UCSD-AML1 (cell line): ENCODE data around the gene FCGR1A.
"Not testable (repeated sequence)": the region's sequence is repeated elsewhere in the genome, so short reads cannot be mapped to it uniquely, and the experiment has no call there.

Experiments
- DNase-seq: peaks from one replicate; lab custom pipeline; 2025; ENCODE audit not compliant: unreplicated experiment; lab: John Stamatoyannopoulos, UW

The FCGR1A gene

DNA sequence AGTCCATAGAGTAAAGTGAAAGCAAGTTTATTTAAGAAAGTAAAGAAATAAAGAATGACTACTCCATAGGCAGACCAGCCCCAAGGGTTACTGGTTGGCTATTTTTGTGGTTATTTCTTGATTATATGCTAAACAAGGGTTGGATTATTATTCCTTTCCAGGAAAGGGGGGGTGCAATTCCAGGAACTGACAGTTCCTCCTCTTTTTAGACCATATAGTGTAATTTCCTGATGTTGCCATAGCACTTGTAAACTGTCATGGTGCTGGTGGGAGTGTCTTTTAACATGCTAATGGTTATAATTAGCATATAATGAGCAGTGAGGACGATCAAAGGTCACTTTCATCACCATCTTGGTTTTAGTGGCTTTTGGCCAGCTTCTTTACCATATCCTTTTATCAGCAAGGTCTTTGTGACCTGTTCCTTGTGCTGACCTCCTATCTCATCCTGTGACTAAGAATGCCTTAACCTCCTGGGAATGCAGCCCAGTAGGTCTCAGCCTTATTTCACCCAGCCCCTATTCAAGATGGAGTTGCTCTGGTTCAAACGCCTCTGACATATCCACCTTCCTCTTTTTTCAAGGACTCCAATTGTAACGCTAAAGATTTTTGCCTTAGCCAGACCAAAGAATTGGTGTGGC lies 6.9 kb upstream of the FCGR1A start:
- not testable (repeated sequence) for DNase-seq

DNA sequence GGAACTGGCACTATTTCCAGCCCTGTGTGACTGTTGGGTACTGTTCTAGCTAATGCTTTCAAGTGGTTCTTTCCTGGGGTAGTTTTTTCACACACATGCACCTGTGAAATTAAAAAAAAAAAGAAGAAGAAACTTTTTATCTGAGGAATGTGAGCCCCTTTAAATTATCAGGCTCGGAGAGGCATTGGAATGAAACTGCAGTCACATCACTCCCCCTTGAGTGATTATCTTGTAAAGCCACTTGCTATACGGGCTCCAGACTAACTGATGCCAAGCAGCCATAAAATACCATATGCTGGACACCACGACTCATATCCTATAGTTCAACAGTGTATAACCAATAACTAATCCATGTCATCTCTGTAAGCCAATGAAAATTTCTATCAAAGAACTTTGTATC lies 5.4 kb upstream of the FCGR1A start:
- not testable (repeated sequence) for DNase-seq

DNA sequence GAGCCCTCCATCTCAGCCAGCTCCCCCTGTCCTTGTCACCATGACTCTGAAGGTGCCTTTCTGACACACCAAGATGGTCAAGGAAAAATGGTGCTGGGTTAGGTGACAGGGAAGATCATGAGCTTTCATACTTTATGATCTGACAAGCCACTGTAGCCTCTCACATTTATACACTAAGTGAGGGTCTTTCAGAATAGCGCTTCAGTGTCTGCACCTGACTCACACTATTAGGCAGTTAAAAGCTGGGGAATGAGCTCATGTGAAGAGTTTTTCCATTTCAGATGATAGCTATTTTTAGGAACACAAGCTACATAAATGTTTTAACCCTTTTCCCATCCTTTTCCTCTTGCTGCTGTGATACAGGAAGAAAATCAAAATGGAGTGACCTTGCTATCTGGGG lies 4.2 kb upstream of the FCGR1A start:
- DNase-seq: not testable (repeated sequence)

- DNase-seq: not testable (repeated sequence)
Observed at GRCh38 chr1:149781413-149781984, 995 bp upstream of the FCGR1A start.

GRCh38 chr1:149783289-149783688 lies 795 bp downstream of the FCGR1A start:
- DNase-seq: not testable (repeated sequence)

DNA sequence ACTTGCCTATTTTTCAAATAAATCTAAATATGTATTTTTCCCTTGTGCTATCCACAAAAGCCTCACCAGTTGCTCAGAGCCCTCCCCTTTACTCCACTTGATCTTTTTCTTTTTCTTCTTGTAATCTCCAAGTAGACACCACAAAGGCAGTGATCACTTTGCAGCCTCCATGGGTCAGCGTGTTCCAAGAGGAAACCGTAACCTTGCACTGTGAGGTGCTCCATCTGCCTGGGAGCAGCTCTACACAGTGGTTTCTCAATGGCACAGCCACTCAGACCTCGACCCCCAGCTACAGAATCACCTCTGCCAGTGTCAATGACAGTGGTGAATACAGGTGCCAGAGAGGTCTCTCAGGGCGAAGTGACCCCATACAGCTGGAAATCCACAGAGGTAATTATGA lies 1.4 kb downstream of the FCGR1A start:
- not testable (repeated sequence) for DNase-seq

DNA sequence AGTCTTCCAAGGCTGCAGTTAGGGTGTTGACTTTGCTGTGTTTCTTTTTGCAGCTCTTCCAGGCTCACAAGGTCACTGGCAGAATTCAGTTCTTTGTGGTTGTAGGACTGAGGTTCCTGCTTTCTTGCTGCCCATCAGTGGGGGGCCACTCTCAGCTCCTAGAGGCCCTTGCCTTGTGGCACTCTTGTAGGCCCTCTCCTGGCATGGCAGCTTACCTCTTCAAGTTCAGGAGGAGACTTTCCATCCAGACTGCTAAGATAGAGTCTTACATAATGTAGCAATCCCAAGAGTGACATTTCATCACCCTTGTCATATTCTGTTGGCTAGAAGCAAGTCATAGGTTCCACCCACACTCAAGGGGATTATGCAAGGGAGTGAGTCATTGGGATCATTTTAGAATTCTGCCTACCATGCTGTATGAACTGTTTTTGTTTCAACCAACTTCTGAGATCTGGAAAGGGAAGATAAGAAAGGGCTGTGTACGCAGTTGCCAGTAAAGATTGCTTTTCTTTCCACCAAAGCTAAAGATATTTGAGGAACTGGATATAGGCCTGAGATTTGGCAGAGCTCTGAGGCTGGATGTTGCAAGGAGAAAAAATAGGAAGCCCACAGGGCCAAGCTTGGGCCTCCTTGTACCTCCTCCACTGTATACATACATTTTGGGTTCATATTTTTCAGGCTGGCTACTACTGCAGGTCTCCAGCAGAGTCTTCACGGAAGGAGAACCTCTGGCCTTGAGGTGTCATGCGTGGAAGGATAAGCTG lies 5.4 kb downstream of the FCGR1A start:
- not testable (repeated sequence) for DNase-seq

- peak; percentile 45 for DNase-seq
Observed at GRCh38 chr1:149792502-149792901, 10.0 kb downstream of the FCGR1A start.

DNA sequence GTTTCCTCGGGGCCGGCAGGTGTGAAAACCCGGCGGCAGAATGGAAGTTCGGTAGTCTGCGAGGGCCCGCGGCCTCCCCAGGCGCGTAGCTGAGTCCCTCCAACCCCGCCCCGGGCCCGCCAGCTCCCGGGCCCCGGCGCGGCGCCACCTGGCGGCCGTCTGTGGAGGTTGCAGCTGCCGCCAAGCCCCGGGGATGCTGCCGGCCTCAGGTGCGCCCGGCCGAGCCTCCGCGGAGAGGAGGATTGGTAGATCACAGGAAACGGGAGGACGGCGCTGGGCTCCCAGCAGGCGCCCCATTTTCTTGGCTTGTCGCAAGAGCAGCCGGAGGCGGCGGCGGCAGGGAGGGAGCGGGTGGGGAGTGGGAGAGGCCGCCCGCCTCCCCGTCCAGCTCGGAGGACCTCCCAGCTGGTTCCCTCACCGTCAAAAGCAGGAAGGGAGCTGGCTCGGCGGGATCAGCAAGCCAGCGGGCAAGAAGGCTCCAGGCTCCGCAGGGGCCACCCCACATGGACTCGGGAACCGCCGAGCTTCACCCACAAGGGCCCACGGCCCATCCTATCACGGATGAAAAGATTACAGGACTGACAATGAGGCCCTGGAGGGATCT lies 10.5 kb downstream of the FCGR1A start:
- DNase-seq: peak; percentile 70

GRCh38 chr1:149793885-149794284 lies 11.4 kb downstream of the FCGR1A start:
- DNase-seq: not testable (repeated sequence)

DNA sequence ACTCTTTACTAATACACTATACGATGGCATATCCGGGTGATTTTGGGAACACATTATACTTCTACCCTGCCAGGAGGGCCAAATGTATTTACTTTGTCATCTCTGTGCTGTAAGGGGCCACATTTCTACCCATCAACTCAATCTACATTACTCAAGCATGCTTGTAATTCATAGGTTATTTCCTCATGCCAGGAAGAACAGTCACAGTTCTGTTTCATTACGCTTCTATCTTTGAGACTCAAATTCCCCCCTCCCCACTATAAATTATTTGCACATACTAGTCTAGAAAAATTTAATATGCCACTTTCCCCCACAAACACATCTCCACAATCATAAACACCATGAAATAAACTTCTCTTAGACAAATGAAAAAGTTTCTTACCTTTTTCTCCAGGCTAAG lies 19.1 kb downstream of the FCGR1A start:
- DNase-seq: not testable (repeated sequence)

DNA sequence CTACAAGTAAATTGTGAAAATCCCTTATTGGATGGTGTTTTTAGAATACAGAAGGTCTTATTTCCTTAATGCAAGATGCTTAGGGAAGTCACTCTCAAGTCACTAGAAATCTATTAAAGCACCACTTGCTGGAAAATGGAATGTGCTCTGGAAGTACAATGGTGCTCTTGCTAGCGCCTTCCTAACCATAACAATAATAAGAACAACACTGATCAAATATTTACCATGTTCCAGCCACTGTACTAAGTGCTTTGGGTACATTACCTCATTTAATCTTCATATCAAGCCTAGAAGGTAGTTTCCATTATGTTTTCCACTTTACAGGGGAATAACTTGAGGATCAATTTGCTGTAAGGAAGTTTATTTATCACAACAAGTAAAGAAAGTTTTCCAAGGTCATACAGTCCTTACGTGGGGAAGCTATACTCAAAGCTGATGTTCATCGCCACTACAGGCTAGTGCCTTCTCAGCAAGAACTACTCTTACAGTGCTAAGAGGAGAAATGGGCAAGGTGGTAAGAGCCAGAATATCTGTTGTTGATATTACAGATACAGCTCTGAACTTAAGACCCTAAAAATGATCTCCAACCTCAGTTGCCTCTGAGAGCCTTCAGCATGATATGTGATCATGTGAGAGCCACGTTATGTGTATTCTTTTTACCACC lies 22.1 kb downstream of the FCGR1A start:
- DNase-seq: not testable (repeated sequence)

- not testable (repeated sequence) for DNase-seq
Observed at GRCh38 chr1:149810697-149811405, 28.4 kb downstream of the FCGR1A start.

GRCh38 chr1:149811514-149811889 lies 29.0 kb downstream of the FCGR1A start:
- not testable (repeated sequence) for DNase-seq

DNA sequence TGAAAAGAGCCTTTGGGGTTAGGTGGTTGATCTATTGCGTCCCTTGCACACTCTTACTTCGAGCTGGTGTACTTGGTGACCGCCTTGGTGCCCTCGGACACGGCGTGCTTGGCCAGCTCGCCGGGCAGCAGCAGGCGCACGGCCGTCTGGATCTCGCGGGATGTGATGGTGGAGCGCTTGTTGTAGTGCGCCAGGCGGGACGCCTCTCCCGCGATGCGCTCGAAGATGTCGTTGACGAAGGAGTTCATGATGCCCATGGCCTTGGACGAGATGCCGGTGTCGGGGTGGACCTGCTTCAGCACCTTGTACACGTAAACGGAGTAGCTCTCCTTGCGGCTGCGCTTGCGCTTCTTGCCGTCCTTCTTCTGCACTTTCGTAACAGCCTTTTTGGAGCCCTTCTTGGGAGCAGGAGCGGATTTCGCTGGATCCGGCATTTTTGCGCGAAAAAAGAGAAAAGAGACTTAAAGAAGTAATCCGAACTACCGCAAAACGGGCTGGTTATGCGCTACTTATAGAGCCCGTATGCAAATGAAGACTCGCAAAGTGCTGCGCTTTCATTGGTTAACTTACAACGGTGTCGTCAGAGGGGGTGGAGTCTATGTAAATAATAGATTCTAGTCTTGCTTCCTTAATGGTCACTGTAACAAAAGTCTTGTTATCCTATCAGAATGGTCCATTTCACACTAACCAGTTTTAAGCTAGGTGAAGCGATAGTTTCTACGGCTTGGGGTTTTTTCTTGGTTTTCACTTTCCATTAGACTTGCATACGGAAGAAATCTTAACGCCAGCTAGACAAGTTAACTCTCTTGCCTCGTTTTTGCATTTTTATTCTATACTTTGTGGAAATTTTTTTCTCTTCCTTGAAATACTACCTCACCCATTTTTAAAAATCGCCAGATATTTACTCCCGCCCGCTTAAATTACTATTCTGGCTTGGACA lies 29.7 kb downstream of the FCGR1A start:
- DNase-seq: peak; percentile 54

GRCh38 chr1:149812893-149813801 lies 30.7 kb downstream of the FCGR1A start:
- DNase-seq: peak; percentile 26

DNA sequence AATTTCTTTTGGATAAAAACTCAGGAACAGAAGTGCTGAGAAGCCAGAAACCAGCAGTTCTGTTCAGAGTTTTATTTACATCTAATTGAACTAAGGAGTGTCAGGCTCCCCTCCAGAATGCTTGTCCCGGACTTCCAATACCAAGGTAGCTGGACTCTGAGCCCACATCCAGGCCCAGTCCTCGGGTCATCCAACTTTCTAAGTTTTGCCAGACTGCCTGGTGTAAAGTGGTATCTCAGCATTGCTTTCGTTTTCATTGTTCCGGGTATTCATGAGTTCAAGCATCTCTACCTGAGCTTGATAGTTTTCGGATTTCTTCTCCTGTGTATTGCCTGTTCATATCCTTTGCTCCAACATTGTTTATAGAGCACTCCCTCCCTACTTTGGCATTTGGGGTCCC lies 37.9 kb downstream of the FCGR1A start:
- DNase-seq: not testable (repeated sequence)

GRCh38 chr1:149826555-149826954 lies 44.1 kb downstream of the FCGR1A start:
- DNase-seq: not testable (repeated sequence)
